ENCODE results near the gene SLC35C1. TPM values are rescaled to one million over a fixed set of nuclear protein-coding genes. Genes with fewer than 3 reads are reported as not detected.

SLC35C1 gene
- total and polyA plus RNA-seq, 2 of the 13 experiments (the other 11 are each of a cell fraction or from before 2014, with no cell fraction given), result 2.9 to 7.0 TPM

DNA sequence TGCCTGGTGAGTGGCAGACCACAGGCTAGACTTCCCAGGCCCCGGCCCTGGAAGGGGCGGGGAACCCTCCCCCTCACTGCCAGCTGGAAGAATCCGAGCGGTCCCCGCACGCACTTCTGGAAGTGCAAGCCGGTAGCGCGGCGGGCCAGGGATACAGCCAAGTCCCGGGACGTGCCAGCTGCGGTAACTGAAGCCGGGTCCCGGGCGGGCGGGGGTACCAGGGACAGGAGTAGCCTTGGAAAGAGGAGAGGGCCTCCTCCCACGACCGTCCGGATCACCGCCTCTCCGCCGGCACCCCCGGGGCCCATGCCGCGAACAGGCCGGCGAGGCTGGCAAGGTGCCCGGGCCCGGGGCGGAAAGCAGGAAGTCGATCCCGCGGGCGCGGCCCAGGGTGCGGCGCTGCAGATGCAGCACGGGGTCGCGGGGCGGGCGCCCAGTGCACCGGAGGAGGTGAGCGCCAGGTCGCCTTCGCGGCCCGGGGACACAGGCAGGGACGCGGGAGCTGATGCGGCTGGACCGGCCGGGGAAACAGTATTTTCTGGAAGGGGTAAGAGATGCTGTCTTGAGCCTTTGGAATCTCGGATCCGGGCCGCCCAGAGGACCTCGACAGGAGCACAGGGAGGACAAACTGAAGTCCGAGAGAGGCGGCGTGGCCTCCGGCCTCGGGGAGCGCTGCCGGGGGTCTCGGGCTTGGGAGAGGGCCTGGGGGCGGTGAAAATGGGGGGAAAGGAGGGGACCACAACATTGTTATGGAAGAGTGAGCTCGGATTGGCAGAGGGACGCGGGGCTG, 783 bp upstream of the SLC35C1 start (continued):
- TF ChIP-seq ZNF784 (CRISPR knock-in tag; IDR thresholded peaks at IDR 0.05; ENCODE audit: borderline replicate concordance) (peak; percentile 73), SMAD9 (CRISPR knock-in tag; IDR thresholded peaks at IDR 0.05) (peak; percentile 20; the same call in 1 of the 2 replicates), ZNF790 (CRISPR knock-in tag; IDR thresholded peaks at IDR 0.05; ENCODE audit: borderline replicate concordance) (peak; percentile 78; the same call in 1 of the 2 replicates), ZFYVE20 (CRISPR knock-in tag; IDR thresholded peaks at IDR 0.05; ENCODE audit: borderline replicate concordance, low read depth) (no peak), ARNTL (CRISPR knock-in tag; IDR thresholded peaks at IDR 0.05) (peak; percentile 9; the same call in 1 of the 2 replicates), ZNF788 (CRISPR knock-in tag; IDR thresholded peaks at IDR 0.05; ENCODE audit: borderline replicate concordance) (peak; percentile 61; the same call in 1 of the 2 replicates), NCOA2 (CRISPR knock-in tag; IDR thresholded peaks at IDR 0.05) (no peak), ZNF350 (CRISPR knock-in tag; IDR thresholded peaks at IDR 0.05; ENCODE audit: borderline replicate concordance, low read depth) (peak; percentile 78; the same call in 1 of the 2 replicates), IKZF4 (CRISPR knock-in tag; IDR thresholded peaks at IDR 0.05; ENCODE audit: borderline replicate concordance, low read depth, not compliant biosample characterization) (peak; percentile 11), MAFF (IDR thresholded peaks at IDR 0.05; ENCODE audit: low read depth, low read length) (no peak), ASH2L (IDR thresholded peaks at IDR 0.05; ENCODE audit: insufficient read length, low read depth, low read length) (peak; percentile 21), ZNF556 (CRISPR knock-in tag; IDR thresholded peaks at IDR 0.05; ENCODE audit: borderline replicate concordance) (0 out of 2 replicates have a peak, but pooled peaks have one; percentile 17), ZNF124 (CRISPR knock-in tag; IDR thresholded peaks at IDR 0.05) (no peak), MEIS2 (CRISPR knock-in tag; IDR thresholded peaks at IDR 0.05) (0 out of 2 replicates have a peak, but pooled peaks have one; percentile 7), KDM6A (CRISPR knock-in tag; IDR thresholded peaks at IDR 0.05; ENCODE audit: low read depth) (no peak), ZNF563 (CRISPR knock-in tag; IDR thresholded peaks at IDR 0.05) (peak; percentile 67), YEATS4 (CRISPR knock-in tag; IDR thresholded peaks at IDR 0.05; ENCODE audit: borderline replicate concordance) (peak; percentile 33; the same call in 1 of the 2 replicates), RORA (CRISPR knock-in tag; IDR thresholded peaks at IDR 0.05) (no peak), ZNF263 (CRISPR knock-in tag; IDR thresholded peaks at IDR 0.05) (peak; percentile 49), ZNF772 (CRISPR knock-in tag; IDR thresholded peaks at IDR 0.05) (peak; percentile 77; the same call in 1 of the 2 replicates), ZNF709 (CRISPR knock-in tag; IDR thresholded peaks at IDR 0.05) (peak; percentile 86; the same call in 1 of the 2 replicates)
- TF ChIP-seq, protein P1, sequence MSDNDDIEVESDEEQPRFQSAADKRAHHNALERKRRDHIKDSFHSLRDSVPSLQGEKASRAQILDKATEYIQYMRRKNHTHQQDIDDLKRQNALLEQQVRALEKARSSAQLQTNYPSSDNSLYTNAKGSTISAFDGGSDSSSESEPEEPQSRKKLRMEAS (IDR thresholded peaks at IDR 0.05), result peak; percentile 68
- TF ChIP-seq, protein P2, sequence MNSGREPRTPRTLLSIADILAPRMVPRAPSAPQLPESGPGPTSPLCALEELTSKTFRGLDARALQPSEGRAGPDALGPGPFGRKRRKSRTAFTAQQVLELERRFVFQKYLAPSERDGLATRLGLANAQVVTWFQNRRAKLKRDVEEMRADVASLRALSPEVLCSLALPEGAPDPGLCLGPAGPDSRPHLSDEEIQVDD (CRISPR knock-in tag; IDR thresholded peaks at IDR 0.05; ENCODE audit: borderline replicate concordance), result peak; percentile 24; the same call in 1 of the 2 replicates

Data from HepG2 (cell line).